Stimulated activated CD8-positive, alpha-beta memory T cell treated with anti-CD3 and anti-CD28 coated beads, Interleukin-15, amount 100 ng/mL, for 1 hour (primary cell): ENCODE measurements around the gene ATP1B2.
"Not testable (repeated sequence)": the region's sequence is repeated elsewhere in the genome, so short reads cannot be mapped to it uniquely, and the experiment has no call there.

Experiments
- DNase-seq: peaks from one replicate; pipeline ENCODE4 v3.0.0-alpha.2; 2020; ENCODE audit warnings: low read depth

ATP1B2 gene

GRCh38 chr17:7634384-7634783 lies 16.3 kb upstream of the ATP1B2 start:
- DNase-seq = no peak

GRCh38 chr17:7636163-7636562 lies 14.6 kb upstream of the ATP1B2 start:
- DNase-seq = no peak

GRCh38 chr17:7640783-7641182 lies 9.9 kb upstream of the ATP1B2 start:
- no peak for DNase-seq

- not testable (repeated sequence) for DNase-seq
Observed at GRCh38 chr17:7641635-7642034, 9.1 kb upstream of the ATP1B2 start.

GRCh38 chr17:7644775-7645174 lies 6.0 kb upstream of the ATP1B2 start:
- no peak for DNase-seq

- no peak for DNase-seq
Observed at GRCh38 chr17:7646457-7646856, 4.3 kb upstream of the ATP1B2 start.

- no peak for DNase-seq
Observed at GRCh38 chr17:7647018-7647417, 3.7 kb upstream of the ATP1B2 start.

GRCh38 chr17:7651097-7651664 lies 455 bp downstream of the ATP1B2 start:
- no peak for DNase-seq

GRCh38 chr17:7651665-7652387 lies 1.1 kb downstream of the ATP1B2 start:
- no peak for DNase-seq

GRCh38 chr17:7652388-7653356 lies 1.9 kb downstream of the ATP1B2 start:
- no peak for DNase-seq

- no peak for DNase-seq
Observed at GRCh38 chr17:7654832-7655540, 4.3 kb downstream of the ATP1B2 start.

- DNase-seq = no peak
Observed at GRCh38 chr17:7655541-7655840, 4.8 kb downstream of the ATP1B2 start.

- DNase-seq = no peak
Observed at GRCh38 chr17:7656958-7657609, 6.4 kb downstream of the ATP1B2 start.

- no peak for DNase-seq
Observed at GRCh38 chr17:7667656-7668406, 17.1 kb downstream of the ATP1B2 start.

GRCh38 chr17:7668482-7668881 lies 17.8 kb downstream of the ATP1B2 start:
- no peak for DNase-seq

- no peak for DNase-seq
Observed at GRCh38 chr17:7673239-7673638, 22.5 kb downstream of the ATP1B2 start.

- DNase-seq = no peak
Observed at GRCh38 chr17:7674934-7675333, 24.2 kb downstream of the ATP1B2 start.

- DNase-seq = no peak
Observed at GRCh38 chr17:7676533-7676932, 25.8 kb downstream of the ATP1B2 start.

- no peak for DNase-seq
Observed at GRCh38 chr17:7677388-7678067, 26.8 kb downstream of the ATP1B2 start.

GRCh38 chr17:7684851-7685532 lies 34.3 kb downstream of the ATP1B2 start:
- no peak for DNase-seq
